ENCODE measurements around the gene ATP2A1.
A peak's percentile ranks its signal among the peaks of the same experiment; 100 is the strongest.

ATP2A1 gene

DNA sequence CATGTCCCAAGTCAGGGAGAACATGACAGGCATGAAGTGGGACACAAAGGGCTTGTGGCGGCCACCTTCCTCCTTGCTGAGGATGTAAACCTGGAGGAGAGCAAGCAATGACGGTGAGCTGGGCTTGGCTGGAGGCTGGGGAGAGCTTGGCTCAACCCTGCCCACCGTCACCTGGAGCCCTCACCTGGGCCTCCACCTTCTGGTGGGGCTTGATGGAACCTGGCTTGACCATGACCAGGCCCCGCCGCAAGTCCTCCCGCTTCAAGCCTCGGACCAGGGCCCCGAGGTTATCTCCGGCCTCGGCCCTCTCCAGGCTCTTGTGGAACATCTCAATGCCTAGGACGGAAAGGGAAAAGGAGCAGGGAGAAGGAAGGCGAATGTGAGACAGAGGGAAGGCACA, 34.5 kb upstream of the ATP2A1 start:
- Histone ChIP-seq H3K79me2 (ENCODE audit: insufficient read depth, low read depth) (peaks cover 26% of the 10 kb centered on the region), H3K4me2 (no peak overlapping the region), H3K36me3 (ENCODE audit: insufficient read depth) (peaks cover 9% of the 10 kb centered on the region; the same call in 1 of the 2 replicates), H3K4me1 (ENCODE audit: low read depth, poor library complexity, severe bottlenecking) (peaks cover 13% of the 10 kb centered on the region), H3K4me3 (IDR thresholded peaks at IDR 0.05; ENCODE audit: insufficient read depth, low read depth, low read length) (no peak overlapping the region), H4K20me1 (ENCODE audit: insufficient read depth) (no peaks in the 10 kb centered on the region; the same call in 1 of the 2 replicates), H2AFZ (ENCODE audit: low read depth) (no peak overlapping the region), H3K27me3 (ENCODE audit: insufficient read depth, low read depth) (no peaks in the 10 kb centered on the region), H3K9ac (no peak overlapping the region), H3K27ac (no peak overlapping the region)
- TF ChIP-seq, protein P1, sequence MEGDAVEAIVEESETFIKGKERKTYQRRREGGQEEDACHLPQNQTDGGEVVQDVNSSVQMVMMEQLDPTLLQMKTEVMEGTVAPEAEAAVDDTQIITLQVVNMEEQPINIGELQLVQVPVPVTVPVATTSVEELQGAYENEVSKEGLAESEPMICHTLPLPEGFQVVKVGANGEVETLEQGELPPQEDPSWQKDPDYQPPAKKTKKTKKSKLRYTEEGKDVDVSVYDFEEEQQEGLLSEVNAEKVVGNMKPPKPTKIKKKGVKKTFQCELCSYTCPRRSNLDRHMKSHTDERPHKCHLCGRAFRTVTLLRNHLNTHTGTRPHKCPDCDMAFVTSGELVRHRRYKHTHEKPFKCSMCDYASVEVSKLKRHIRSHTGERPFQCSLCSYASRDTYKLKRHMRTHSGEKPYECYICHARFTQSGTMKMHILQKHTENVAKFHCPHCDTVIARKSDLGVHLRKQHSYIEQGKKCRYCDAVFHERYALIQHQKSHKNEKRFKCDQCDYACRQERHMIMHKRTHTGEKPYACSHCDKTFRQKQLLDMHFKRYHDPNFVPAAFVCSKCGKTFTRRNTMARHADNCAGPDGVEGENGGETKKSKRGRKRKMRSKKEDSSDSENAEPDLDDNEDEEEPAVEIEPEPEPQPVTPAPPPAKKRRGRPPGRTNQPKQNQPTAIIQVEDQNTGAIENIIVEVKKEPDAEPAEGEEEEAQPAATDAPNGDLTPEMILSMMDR (conservative IDR thresholded peaks at IDR 0.05; ENCODE audit: low read depth, low read length), result no peak

DNA sequence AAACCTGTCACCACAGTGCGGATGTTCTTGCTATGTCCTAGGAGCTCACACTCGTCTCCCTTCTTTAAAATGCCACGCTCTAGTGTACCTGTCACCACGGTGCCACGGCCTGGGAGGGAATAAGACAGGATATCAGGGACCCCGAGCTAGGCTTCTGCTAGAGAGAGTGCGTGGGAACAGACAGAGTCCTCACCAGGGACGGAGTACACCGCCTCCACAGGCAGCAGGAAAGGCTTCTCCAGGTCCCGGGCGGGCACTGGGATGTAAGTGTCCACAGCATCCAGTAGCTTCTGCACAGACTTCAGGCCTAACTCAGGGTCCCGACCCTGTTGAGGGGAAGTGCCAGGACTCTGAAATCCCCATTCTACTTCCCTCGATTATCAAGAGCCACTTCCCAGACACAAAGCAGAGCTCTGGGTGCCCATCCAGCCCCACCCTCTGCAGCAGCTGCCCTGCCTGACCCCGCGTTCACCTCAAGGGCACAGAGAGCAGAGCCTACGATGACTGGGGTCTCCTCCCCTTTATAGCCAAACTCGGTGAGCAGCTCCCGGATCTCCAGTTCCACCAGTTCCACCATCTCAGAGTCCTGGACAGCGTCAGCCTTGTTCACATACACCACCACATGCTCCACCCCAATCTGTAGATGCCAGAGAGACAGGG, 33.9 kb upstream of the ATP2A1 start:
- peaks cover 26% of the 10 kb centered on the region for H3K79me2 ChIP-seq (ENCODE audit: insufficient read depth, low read depth)
- TF ChIP-seq, protein P1 (conservative IDR thresholded peaks at IDR 0.05; ENCODE audit: low read depth, low read length), result no peak
- no peak overlapping the region for H3K9ac ChIP-seq
- H2AFZ ChIP-seq (ENCODE audit: low read depth), result no peak overlapping the region
- no peak overlapping the region for H3K27ac ChIP-seq
- H3K4me2 ChIP-seq, result peak overlapping the region; percentile 63; the same call in 1 of the 2 replicates
- peaks cover 13% of the 10 kb centered on the region for H3K4me1 ChIP-seq (ENCODE audit: low read depth, poor library complexity, severe bottlenecking)
- H3K4me3 ChIP-seq (IDR thresholded peaks at IDR 0.05; ENCODE audit: insufficient read depth, low read depth, low read length), result no peak overlapping the region
- H4K20me1 ChIP-seq (ENCODE audit: insufficient read depth), result no peaks in the 10 kb centered on the region; the same call in 1 of the 2 replicates
- no peaks in the 10 kb centered on the region for H3K27me3 ChIP-seq (ENCODE audit: insufficient read depth, low read depth)
- H3K36me3 ChIP-seq (ENCODE audit: insufficient read depth), result peaks cover 9% of the 10 kb centered on the region; the same call in 1 of the 2 replicates

DNA sequence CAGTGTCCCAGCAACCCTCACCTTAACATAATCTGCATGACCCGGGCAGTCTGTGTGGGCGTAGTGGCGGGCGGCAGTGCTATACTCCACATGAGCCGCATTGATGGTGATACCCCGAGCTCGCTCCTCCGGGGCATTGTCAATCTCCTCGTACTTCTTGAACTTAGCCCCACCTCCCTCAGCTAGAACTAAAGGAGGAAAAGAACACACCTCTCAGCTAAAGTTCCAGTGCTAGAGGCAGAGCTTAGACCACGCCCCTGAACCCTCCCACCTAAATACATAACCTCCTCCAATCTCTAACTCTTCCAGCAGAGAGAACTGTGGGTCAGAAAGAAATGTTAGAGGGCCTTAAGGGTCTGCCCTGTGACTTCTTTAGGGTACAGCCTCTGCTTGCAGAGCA, 33.0 kb upstream of the ATP2A1 start:
- peak overlapping the region; percentile 76 for H3K9ac ChIP-seq
- H3K4me2 ChIP-seq, result peak overlapping the region; percentile 63
- H3K4me3 ChIP-seq (IDR thresholded peaks at IDR 0.05; ENCODE audit: insufficient read depth, low read depth, low read length), result peak overlapping the region; percentile 79
- H4K20me1 ChIP-seq (ENCODE audit: insufficient read depth), result no peaks in the 10 kb centered on the region; the same call in 1 of the 2 replicates
- TF ChIP-seq, protein P1 (conservative IDR thresholded peaks at IDR 0.05; ENCODE audit: low read depth, low read length), result no peak
- H3K27me3 ChIP-seq (ENCODE audit: insufficient read depth, low read depth), result no peaks in the 10 kb centered on the region
- peak overlapping the region; percentile 55; the same call in 1 of the 2 replicates for H3K27ac ChIP-seq
- peaks cover 13% of the 10 kb centered on the region for H3K4me1 ChIP-seq (ENCODE audit: low read depth, poor library complexity, severe bottlenecking)
- H3K36me3 ChIP-seq (ENCODE audit: insufficient read depth), result peaks cover 9% of the 10 kb centered on the region; the same call in 1 of the 2 replicates
- peaks cover 26% of the 10 kb centered on the region for H3K79me2 ChIP-seq (ENCODE audit: insufficient read depth, low read depth)
- H2AFZ ChIP-seq (ENCODE audit: low read depth), result no peak overlapping the region

DNA sequence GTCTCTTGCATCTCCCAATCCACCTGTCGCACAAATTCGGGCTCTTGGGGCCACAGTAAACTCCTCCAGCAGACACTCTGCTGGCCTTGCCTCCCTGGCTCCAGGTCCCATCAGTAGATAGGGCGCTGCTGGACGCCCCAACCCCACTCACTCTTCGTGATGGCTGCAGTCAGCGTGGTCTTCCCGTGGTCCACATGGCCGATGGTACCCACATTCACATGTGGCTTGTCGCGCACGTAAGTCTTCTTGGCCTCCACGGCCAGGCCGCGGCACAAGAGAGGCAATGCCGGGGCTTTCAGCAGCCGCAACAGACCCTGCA, 32.6 kb upstream of the ATP2A1 start:
- H2AFZ ChIP-seq (ENCODE audit: low read depth), result peak overlapping the region; percentile 58

More for the DNA sequence above, 32.6 kb upstream of the ATP2A1 start:
- peak overlapping the region; percentile 55 for H3K27ac ChIP-seq
- H3K4me2 ChIP-seq, result peak overlapping the region; percentile 63
- H3K9ac ChIP-seq, result peak overlapping the region; percentile 76
- H3K27me3 ChIP-seq (ENCODE audit: insufficient read depth, low read depth), result no peaks in the 10 kb centered on the region
- peaks cover 13% of the 10 kb centered on the region for H3K4me1 ChIP-seq (ENCODE audit: low read depth, poor library complexity, severe bottlenecking)
- no peaks in the 10 kb centered on the region; the same call in 1 of the 2 replicates for H4K20me1 ChIP-seq (ENCODE audit: insufficient read depth)
- H3K4me3 ChIP-seq (IDR thresholded peaks at IDR 0.05; ENCODE audit: insufficient read depth, low read depth, low read length), result peak overlapping the region; percentile 79
- peaks cover 9% of the 10 kb centered on the region; the same call in 1 of the 2 replicates for H3K36me3 ChIP-seq (ENCODE audit: insufficient read depth)
- TF ChIP-seq, protein P1 (conservative IDR thresholded peaks at IDR 0.05; ENCODE audit: low read depth, low read length), result no peak
- H3K79me2 ChIP-seq (ENCODE audit: insufficient read depth, low read depth), result peaks cover 26% of the 10 kb centered on the region

Data from KMS-11 (cell line).